ENCODE results near the gene SPHK2. TPM values are rescaled to one million over a fixed set of nuclear protein-coding genes. Genes with fewer than 3 reads are reported as not detected.

The SPHK2 gene
- total and polyA plus RNA-seq, 2 experiments from 2014 or later: 18.3 to 50.3 TPM

- no peaks in the 10 kb centered on the region for H3K27me3 ChIP-seq (ENCODE audit: insufficient read depth)
- no peaks in the 10 kb centered on the region for H3F3A ChIP-seq (replicated peaks; ENCODE audit: low read depth)
- Mint-ChIP-seq H3K27ac (no peak overlapping the region), H3K27me3 (ENCODE audit: insufficient read depth, low read depth, poor library complexity) (peaks cover 6% of the 10 kb centered on the region), H3K4me1 (peaks cover 13% of the 10 kb centered on the region), H3K36me3 (ENCODE audit: low read depth) (no peaks in the 10 kb centered on the region; the same call in 2 of the 3 replicates), H3K9me3 (peaks cover 9% of the 10 kb centered on the region; the same call in 2 of the 3 replicates), H3K4me3 (no peak overlapping the region)
- H3K4me1 ChIP-seq (ENCODE audit: insufficient read depth): peaks cover 6% of the 10 kb centered on the region
- ATAC-seq: no peak
- H3K36me3 ChIP-seq (ENCODE audit: insufficient read depth): no peaks in the 10 kb centered on the region
- TF ChIP-seq JUNB (IDR thresholded peaks at IDR 0.05; ENCODE audit: unreplicated experiment): no peak
- no peak for TF ChIP-seq ZNF331 (CRISPR knock-in tag; IDR thresholded peaks at IDR 0.05; ENCODE audit: low read depth)
- TF ChIP-seq NANOG (IDR thresholded peaks at IDR 0.05; ENCODE audit: borderline replicate concordance): no peak
- TF ChIP-seq ETS1 (IDR thresholded peaks at IDR 0.05): no peak
- TF ChIP-seq CREB1 (CRISPR knock-in tag; IDR thresholded peaks at IDR 0.05; ENCODE audit: low read depth): no peak
- no peak for TF ChIP-seq STAT1 (IDR thresholded peaks at IDR 0.05; ENCODE audit: unreplicated experiment)
- no peak for TF ChIP-seq REST (IDR thresholded peaks at IDR 0.05; ENCODE audit: unreplicated experiment)
- no peak for TF ChIP-seq EZH2phosphoT487 (IDR thresholded peaks at IDR 0.05; ENCODE audit: unreplicated experiment)
- TF ChIP-seq ZNF462 (CRISPR knock-in tag; IDR thresholded peaks at IDR 0.05): no peak
- no peak for TF ChIP-seq ZNF114 (CRISPR knock-in tag; IDR thresholded peaks at IDR 0.05)
- TF ChIP-seq EZH2 (IDR thresholded peaks at IDR 0.05; ENCODE audit: low read depth, unreplicated experiment): no peak
- no peak for TF ChIP-seq CTCF (conservative IDR thresholded peaks at IDR 0.05; ENCODE audit: low read depth in 2 of 2)
- H2AFZ ChIP-seq: no peak overlapping the region
- H3K79me2 ChIP-seq (replicated peaks; ENCODE audit: insufficient read depth): no peaks in the 10 kb centered on the region
- no peaks in the 10 kb centered on the region for H3K9me2 ChIP-seq (ENCODE audit: insufficient read depth)
- H3K4me2 ChIP-seq: no peak overlapping the region
- no peak overlapping the region for H3K4me3 ChIP-seq
- DNase-seq (ENCODE audit: low spot score): no peak
- no peaks in the 10 kb centered on the region for H4K20me1 ChIP-seq (replicated peaks; ENCODE audit: insufficient read depth)
- no peak overlapping the region for H3K27ac ChIP-seq (ENCODE audit: low read depth)
Observed at GRCh38 chr19:48668761-48669160, 49.5 kb downstream of the SPHK2 start.

All from GM23338 (cell line).